Upper lobe of left lung (tissue), 4 donors: ENCODE results near the gene OXA1L.

ENCODE experiments used
- POLR2A ChIP-seq, 4 donors: fragments of 450-650 bp; IDR thresholded peaks; one replicate each; pipeline ENCODE4 v1.5.1; 2016 to 2017; ENCODE audit warnings: antibody characterized with exemption in 4 of 4, mild to moderate bottlenecking in 2 of 4
- POLR2AphosphoS5 ChIP-seq, 2 donors: sonication (generic); formaldehyde crosslinking; IDR thresholded peaks; one replicate each; pipeline ENCODE4 v1.5.1; 2017; ENCODE audit warnings: antibody characterized with exemption in 2 of 2

DNA sequence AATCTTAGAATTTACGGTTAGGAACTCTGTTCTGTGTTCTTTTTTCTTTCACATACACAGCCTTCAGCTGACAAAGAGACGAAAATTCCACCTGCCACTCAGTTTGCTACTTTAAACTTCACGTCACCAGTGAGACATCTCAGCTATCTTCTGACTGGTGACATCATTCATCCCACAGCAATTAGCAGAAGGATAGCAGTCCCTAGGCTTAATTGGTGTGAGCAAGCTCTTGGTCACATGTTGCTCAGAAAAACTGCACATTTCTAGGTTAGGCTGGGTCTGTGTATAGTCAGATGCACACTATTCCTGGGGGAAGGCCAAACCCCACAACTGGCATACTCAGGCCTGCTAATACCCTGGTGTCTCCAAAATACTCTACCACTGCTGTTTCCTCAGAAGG lies 24.8 kb downstream of the OXA1L start:
- TF ChIP-seq POLR2A (IDR thresholded peaks at IDR 0.05): peak in 1 of 4 donors; percentile 12
- TF ChIP-seq POLR2AphosphoS5 (IDR thresholded peaks at IDR 0.05): no peak
